Measurements from ENCODE around the gene GRN. TPM values are rescaled to one million over a fixed set of nuclear protein-coding genes. Genes with fewer than 3 reads are reported as not detected.

The GRN gene
- total and polyA plus RNA-seq, 9 of the 15 experiments (the other 6 are each of a cell fraction or from before 2014, with no cell fraction given) = 5.4 to 75.3 (median 20.7) TPM

DNA sequence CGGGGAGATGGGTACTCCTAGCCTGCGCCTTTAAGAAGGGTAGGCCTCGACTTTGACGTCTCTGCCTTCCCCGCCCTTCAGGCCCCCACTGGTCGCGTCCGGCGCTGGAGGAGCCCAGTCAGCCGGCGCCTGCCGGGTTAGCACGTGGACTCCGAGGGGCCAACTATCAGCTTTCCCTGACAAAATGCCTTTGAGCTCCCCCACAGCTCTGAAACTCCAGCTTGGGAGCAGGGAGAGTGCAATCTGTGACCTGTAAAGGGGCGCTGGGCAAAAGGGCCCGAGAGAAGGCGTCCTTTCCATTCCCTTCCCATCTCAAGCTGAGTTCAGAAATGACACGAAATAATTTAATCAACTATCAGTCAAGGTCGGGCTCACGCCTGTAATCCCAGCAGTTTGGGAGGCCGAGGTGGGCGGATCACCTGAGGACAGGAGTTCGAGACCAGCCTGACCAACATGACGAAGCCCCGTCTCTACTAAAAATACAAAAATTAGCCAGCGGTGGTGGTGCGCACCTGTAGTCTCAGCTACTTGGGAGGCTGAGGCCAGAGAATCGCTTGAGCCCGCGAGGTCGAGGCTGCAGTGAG lies 18.1 kb upstream of the GRN start (continued):
- TF ChIP-seq, protein P1, sequence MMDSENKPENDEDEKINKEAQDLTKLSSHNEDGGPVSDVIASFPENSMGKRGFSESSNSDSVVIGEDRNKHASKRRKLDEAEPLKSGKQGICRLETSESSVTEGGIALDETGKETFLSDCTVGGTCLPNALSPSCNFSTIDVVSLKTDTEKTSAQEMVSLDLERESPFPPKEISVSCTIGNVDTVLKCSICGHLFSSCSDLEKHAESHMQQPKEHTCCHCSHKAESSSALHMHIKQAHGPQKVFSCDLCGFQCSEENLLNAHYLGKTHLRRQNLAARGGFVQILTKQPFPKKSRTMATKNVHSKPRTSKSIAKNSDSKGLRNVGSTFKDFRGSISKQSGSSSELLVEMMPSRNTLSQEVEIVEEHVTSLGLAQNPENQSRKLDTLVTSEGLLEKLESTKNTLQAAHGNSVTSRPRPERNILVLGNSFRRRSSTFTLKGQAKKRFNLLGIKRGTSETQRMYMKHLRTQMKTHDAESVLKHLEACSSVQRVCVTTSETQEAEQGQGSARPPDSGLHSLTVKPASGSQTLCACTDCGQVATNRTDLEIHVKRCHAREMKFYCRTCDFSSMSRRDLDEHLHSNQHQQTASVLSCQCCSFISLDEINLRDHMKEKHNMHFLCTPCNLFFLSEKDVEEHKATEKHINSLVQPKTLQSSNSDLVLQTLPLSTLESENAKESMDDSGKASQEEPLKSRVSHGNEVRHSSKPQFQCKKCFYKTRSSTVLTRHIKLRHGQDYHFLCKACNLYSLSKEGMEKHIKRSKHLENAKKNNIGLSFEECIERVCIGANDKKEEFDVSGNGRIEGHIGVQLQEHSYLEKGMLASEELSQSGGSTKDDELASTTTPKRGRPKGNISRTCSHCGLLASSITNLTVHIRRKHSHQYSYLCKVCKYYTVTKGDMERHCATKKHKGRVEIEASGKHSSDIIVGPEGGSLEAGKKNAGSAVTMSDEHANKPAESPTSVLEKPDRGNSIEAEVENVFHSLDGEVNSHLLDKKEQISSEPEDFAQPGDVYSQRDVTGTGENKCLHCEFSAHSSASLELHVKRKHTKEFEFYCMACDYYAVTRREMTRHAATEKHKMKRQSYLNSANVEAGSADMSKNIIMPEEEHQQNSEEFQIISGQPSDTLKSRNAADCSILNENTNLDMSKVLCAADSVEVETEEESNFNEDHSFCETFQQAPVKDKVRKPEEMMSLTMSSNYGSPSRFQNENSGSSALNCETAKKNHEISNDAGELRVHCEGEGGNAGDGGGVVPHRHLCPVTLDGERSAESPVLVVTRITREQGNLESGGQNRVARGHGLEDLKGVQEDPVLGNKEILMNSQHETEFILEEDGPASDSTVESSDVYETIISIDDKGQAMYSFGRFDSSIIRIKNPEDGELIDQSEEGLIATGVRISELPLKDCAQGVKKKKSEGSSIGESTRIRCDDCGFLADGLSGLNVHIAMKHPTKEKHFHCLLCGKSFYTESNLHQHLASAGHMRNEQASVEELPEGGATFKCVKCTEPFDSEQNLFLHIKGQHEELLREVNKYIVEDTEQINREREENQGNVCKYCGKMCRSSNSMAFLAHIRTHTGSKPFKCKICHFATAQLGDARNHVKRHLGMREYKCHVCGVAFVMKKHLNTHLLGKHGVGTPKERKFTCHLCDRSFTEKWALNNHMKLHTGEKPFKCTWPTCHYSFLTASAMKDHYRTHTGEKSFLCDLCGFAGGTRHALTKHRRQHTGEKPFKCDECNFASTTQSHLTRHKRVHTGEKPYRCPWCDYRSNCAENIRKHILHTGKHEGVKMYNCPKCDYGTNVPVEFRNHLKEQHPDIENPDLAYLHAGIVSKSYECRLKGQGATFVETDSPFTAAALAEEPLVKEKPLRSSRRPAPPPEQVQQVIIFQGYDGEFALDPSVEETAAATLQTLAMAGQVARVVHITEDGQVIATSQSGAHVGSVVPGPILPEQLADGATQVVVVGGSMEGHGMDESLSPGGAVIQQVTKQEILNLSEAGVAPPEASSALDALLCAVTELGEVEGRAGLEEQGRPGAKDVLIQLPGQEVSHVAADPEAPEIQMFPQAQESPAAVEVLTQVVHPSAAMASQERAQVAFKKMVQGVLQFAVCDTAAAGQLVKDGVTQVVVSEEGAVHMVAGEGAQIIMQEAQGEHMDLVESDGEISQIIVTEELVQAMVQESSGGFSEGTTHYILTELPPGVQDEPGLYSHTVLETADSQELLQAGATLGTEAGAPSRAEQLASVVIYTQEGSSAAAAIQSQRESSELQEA (IDR thresholded peaks at IDR 0.05; ENCODE audit: low read depth) = no peak
- TF ChIP-seq KDM1A (IDR thresholded peaks at IDR 0.05) (peak; percentile 28 to 58; a peak in 2 of 4 replicates), ZNF24 (IDR thresholded peaks at IDR 0.05) (no peak), ADNP (tag; IDR thresholded peaks at IDR 0.05) (0 out of 2 replicates have a peak, but pooled peaks have one; percentile 6), MAZ (CRISPR knock-in tag; conservative IDR thresholded peaks at IDR 0.05 in 1 of 2, IDR thresholded peaks at IDR 0.05 in 1 of 2) (peak; percentile 78 to 97), SP1 (CRISPR knock-in tag; IDR thresholded peaks at IDR 0.05) (peak; percentile 75), RFX7 (CRISPR knock-in tag; IDR thresholded peaks at IDR 0.05) (no peak), MTA2 (IDR thresholded peaks at IDR 0.05; ENCODE audit: low read depth) (no peak), CBX5 (IDR thresholded peaks at IDR 0.05; ENCODE audit: borderline replicate concordance, low read depth) (0 out of 2 replicates have a peak, but pooled peaks have one; percentile 4), DDX20 (tag; IDR thresholded peaks at IDR 0.05; ENCODE audit: low read depth) (no peak)
- TF ChIP-seq, protein P2, sequence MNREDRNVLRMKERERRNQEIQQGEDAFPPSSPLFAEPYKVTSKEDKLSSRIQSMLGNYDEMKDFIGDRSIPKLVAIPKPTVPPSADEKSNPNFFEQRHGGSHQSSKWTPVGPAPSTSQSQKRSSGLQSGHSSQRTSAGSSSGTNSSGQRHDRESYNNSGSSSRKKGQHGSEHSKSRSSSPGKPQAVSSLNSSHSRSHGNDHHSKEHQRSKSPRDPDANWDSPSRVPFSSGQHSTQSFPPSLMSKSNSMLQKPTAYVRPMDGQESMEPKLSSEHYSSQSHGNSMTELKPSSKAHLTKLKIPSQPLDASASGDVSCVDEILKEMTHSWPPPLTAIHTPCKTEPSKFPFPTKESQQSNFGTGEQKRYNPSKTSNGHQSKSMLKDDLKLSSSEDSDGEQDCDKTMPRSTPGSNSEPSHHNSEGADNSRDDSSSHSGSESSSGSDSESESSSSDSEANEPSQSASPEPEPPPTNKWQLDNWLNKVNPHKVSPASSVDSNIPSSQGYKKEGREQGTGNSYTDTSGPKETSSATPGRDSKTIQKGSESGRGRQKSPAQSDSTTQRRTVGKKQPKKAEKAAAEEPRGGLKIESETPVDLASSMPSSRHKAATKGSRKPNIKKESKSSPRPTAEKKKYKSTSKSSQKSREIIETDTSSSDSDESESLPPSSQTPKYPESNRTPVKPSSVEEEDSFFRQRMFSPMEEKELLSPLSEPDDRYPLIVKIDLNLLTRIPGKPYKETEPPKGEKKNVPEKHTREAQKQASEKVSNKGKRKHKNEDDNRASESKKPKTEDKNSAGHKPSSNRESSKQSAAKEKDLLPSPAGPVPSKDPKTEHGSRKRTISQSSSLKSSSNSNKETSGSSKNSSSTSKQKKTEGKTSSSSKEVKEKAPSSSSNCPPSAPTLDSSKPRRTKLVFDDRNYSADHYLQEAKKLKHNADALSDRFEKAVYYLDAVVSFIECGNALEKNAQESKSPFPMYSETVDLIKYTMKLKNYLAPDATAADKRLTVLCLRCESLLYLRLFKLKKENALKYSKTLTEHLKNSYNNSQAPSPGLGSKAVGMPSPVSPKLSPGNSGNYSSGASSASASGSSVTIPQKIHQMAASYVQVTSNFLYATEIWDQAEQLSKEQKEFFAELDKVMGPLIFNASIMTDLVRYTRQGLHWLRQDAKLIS (CRISPR knock-in tag; IDR thresholded peaks at IDR 0.05) = no peak
- TF ChIP-seq, protein P3, sequence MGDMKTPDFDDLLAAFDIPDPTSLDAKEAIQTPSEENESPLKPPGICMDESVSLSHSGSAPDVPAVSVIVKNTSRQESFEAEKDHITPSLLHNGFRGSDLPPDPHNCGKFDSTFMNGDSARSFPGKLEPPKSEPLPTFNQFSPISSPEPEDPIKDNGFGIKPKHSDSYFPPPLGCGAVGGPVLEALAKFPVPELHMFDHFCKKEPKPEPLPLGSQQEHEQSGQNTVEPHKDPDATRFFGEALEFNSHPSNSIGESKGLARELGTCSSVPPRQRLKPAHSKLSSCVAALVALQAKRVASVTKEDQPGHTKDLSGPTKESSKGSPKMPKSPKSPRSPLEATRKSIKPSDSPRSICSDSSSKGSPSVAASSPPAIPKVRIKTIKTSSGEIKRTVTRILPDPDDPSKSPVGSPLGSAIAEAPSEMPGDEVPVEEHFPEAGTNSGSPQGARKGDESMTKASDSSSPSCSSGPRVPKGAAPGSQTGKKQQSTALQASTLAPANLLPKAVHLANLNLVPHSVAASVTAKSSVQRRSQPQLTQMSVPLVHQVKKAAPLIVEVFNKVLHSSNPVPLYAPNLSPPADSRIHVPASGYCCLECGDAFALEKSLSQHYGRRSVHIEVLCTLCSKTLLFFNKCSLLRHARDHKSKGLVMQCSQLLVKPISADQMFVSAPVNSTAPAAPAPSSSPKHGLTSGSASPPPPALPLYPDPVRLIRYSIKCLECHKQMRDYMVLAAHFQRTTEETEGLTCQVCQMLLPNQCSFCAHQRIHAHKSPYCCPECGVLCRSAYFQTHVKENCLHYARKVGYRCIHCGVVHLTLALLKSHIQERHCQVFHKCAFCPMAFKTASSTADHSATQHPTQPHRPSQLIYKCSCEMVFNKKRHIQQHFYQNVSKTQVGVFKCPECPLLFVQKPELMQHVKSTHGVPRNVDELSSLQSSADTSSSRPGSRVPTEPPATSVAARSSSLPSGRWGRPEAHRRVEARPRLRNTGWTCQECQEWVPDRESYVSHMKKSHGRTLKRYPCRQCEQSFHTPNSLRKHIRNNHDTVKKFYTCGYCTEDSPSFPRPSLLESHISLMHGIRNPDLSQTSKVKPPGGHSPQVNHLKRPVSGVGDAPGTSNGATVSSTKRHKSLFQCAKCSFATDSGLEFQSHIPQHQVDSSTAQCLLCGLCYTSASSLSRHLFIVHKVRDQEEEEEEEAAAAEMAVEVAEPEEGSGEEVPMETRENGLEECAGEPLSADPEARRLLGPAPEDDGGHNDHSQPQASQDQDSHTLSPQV (IDR thresholded peaks at IDR 0.05) = 0 out of 2 replicates have a peak, but pooled peaks have one; percentile 5

All from K562 (cell line).